Ammon's horn (tissue), 1 donor: ENCODE data around the gene CACNA1E.
A peak's percentile ranks its signal among the peaks of the same experiment; 100 is the strongest.
"Not testable (repeated sequence)": the region's sequence is repeated elsewhere in the genome, so short reads cannot be mapped to it uniquely, and the experiment has no call there.

Experiments used
- DNase-seq: peaks from one replicate; pipeline ENCODE4 v3.0.0-alpha.2; 2016; ENCODE audit warnings: low spot score

Gene CACNA1E

DNA sequence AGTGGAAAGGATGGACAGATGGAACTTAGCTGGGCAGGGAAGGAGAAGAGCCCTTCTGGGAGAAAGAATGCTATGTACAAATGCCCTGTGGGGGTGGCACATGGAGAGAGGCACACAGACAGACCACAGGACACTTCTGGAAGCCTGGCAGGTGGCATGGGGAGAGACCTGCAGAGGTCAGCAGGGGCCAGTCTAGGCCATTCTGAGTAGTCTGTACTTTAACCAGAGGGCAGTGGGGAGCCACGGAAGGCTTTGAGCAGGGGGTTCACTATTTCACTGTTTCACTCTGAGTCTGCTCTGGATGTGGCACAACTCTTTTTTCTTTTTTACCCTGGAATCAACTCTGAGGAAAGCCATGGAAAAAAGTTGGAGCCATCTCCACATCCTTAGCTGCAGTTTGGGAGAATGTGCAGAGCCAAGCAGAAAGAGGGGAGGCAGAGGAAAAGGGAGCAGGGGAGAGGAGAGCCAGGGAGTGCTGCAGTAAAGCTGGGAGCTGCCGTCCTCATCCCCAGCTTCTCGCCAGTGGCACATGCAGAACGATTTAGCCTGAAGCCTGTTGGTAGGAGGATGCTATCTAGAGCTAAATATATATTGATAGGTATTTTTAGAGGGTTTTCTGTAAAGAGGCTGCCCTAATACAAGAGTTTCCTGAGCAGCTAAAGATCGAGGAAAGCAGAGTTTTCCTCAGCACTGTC, 34.0 kb downstream of the CACNA1E start:
- DNase-seq, result no peak

DNA sequence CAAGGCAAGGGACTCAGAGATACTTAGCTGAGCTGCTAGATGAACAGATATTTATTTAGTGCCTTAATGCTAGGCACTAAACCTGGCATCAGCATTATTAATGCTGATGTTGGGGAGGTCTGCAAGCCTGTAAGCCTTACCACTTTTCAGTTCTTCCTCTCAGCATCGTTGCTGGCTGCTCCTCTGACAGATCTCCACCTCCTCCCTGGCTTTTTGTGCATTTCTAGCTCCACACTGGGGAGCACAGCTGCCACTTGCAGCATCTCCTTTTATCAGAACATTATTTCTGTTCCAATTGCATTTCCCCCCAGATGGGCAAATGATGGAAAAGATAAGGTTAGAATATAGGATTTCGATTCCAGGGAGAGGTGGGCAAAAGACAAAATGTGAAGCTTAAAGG, 34.8 kb downstream of the CACNA1E start:
- no peak for DNase-seq

DNA sequence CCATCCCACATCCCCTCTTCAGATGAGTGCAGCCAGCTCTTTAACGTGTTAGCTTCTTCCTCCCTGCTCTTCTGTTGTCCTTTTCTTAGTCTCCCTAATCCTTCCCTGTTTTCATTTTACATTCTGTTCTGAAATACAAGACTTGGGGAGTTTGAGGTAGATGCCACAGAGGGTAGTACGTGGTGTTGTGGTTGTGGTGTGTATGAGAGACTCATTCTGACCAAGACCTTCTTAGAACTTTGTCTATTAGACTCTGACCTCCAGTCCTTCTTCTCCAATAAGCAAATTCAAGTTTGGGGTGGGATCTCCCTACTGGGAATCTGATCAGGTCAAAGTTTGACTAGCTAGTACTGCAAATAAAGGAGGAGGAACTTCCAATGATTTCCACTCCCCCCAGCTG, 39.5 kb downstream of the CACNA1E start:
- no peak for DNase-seq

DNA sequence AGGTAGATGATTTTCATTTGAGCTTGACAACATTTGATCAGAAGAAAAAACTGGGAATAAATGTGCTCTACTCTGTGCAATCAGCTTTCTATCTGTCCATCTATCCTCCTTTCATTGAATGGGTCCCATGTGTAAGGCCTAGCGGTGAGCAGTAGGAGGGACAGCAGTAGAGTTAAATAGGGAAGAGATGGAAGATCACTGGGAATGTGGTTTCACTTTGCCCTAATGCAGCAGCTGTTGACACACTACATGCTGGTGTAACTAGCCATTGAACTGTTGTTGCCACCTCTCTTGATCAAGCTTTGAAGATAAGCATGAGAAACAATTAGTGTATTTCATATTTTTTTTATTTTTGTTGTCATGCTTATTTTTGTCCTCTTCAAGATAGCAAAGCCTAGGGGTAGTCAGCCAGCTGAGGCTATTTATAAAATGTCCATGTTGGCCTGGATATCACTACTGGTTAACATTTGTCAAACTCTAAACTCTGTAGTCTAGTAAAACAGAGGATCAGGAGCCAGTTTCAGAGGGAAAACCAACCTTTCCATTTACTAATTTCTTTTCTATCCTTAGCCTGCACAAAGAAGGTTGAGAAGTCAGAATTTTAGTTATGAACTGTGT, 41.9 kb downstream of the CACNA1E start:
- no peak for DNase-seq

DNA sequence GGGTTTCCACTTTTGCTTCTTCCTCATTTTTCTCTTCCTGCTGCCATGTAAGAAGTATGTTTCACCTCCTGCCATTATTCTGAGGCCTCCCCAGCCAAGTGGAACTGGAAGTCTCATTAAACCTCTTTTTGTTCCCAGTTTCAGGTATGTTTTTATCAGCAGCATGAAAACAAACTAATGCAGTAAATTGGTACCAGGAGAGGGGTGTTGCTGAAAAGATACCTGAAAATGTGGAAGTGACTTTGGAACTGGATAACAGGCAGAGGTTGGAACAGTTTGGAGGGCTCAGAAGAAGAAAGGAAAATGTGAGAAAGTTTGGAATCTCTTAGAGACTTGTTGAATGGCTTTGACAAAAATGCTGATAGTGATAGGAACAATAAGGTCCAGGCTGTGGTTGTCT, 44.9 kb downstream of the CACNA1E start:
- not testable (repeated sequence) for DNase-seq

DNA sequence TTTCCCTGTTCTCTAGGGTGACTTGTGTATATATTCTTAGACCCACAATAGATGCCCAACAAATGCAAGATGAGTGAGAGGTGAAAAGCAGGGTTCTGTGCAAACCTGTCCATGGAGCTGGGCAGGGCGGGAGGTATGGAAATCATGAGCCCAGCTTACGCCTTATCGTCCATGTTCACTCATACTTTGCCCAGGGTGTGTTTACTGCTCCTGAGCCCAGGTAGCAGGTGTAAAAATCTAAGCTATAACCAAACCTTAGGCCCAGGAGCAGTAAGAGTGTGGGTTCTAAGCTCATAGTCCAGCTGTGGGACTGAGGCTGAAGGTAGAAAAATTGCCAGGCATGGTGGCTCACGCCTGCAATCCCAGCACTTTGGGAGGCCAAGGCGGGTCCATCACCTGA, 48.1 kb downstream of the CACNA1E start:
- no peak for DNase-seq

DNA sequence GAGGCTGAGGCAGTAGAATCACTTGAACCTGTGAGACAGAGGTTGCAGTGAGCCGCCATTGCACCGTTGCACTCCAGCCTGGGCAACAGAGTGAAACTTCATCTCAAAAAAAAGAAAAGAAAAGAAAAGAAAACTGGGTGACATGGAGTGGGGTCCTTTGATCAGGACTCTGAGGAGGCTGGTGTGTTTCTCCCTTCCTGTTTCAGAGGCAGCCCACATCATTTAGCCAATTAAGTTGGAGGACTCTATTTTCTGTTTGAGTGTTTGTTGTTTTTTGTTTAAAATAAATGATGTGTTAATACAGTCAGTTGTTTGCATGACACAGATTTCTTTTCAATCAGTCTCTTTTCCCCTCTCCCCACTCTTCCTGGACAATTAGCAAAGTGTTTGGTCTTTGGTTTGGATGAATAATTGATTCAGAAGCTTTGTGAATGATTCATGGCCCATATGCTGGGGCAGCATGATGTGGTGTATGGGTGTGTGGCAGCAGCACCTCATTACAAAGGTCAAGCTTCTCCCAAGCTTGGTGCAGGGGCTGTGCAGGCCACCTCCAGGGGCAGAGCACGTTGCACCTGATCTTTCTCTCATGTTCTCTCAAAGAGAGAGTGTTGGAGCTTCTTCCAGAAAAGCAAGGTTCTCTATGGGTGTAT, 48.8 kb downstream of the CACNA1E start:
- no peak for DNase-seq

DNA sequence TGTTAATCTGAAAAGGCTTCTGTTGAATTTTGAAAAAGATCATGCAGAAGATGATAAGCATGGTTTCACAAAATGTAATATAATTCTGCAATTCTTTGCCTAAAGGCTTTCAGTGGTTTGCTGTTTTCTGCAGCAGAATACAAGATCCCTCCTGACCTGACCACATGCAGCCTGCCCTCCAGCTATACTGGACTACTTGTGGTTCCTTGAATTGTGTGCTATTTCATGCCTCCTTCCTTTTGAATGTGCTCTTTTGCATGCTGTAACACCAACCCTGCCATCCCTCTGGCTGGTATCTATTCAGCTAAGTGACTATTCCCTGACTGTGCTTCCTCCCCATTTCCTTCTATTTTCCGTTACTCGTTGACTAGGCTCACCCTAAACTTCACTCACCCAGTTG, 55.5 kb downstream of the CACNA1E start:
- DNase-seq, result no peak

DNA sequence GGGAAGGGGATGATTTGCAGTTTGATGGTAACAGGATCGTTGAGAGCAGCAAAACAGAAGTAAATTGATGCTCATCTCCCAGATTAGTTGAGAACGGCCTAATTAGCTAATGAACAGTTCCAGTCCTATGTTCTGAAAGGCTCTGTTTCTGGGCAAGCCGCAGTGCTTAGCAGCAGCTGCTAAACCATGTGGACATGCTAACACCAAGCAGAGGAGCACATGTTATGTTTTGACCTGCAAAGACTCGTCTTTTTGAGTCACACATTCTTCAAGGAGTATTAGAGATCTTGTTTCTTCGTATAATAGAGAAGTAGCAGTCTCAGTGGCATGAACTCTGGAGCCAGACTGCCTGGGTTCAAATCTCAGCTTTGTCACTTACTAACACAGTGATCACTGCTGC, 58.1 kb downstream of the CACNA1E start:
- DNase-seq, result no peak

DNA sequence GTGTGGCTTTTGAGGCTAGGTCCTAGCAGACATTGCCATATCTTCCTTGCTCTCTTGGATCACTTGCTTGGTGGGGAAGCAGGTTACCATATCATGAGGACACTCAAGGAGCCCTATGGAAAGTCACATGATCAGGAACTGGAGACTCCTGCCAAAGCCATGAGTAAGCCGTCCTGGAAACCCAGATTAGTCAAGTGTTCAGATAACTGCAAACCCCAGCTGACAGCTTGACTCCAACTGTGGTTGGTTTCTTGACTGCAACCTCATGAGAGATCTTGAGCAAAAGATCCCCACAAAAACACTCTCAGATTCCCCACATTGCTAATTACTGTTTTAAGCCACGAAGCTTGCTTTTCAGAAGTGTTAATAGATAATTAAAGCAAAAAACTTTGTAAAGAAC, 58.6 kb downstream of the CACNA1E start:
- DNase-seq, result no peak

DNA sequence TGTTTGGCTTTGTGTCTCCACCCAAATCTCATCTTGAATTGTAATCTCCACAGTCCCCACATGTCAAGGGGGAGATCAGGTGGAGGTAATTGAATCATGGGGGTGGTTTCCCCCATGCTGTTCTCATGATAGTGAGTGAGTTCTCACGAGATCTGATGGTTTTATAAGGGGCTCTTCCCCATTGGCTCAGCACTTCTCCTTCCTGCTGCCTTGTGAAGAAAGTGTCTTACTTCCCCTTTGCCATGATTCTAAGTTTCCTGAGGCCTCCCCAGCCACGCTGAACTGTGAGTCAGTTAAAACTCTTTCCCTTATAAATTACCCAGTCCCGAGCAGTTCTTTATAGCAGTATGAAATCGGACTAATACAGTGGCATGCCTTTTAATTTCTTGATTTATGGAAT, 59.1 kb downstream of the CACNA1E start:
- not testable (repeated sequence) for DNase-seq

DNA sequence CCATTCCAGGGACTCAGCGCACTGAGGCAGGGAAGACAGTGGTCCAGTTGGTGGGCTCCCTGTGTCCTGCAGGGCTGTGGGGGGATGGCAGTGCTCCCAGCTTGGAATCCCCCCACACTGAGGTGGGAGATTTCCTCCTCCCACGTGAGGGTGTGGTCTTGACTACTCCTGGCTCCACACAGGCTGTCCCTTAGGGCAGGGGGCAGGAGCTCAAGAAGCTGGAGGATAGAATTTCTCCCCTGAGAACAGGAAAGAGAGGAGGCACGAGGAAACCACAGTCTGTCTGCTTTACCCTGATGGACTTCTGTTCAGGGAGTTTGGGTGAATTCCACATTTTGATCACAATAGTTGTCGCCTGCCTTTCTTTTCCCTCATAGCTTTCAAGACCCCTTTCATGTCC, 62.1 kb downstream of the CACNA1E start:
- no peak for DNase-seq

DNA sequence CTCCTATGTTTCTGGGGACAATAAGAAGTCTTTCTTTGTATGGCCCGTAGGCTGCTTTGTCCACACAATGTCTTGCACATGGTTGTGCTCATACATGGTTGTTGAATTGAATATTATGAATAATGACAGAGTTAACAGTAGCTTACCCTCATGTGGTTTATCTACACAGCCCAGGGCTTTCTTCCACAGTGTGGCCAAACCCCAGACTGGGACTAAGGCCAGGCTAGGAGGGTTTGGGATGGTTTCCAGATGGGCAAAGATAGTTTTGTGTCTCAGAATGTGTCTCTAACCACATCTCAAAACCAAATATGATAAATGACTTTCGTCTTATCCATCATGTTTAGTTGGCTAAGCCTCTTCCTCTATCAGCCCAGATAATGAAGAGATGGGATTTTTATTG, 65.2 kb downstream of the CACNA1E start:
- DNase-seq, result no peak

DNA sequence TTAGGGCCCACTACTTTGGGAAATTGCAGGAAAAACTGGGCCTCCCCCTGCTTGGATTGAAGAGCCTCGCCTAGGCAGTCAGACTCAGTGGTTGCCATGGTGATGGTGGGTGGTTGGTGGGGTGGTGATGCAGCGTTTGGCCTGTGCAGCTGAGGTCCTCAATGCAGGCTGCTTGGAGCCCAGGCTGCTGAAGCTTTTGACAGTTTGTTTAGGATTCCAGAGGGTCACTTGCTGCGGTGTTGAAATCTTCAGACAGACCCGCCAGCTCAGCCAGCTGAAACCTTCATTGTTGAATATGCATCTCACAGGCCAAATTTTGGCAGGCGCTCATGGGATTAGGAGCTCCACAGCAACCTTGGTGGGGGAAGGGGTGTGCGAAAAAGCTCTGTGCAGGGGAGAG, 67.9 kb downstream of the CACNA1E start:
- peak; percentile 91 for DNase-seq

DNA sequence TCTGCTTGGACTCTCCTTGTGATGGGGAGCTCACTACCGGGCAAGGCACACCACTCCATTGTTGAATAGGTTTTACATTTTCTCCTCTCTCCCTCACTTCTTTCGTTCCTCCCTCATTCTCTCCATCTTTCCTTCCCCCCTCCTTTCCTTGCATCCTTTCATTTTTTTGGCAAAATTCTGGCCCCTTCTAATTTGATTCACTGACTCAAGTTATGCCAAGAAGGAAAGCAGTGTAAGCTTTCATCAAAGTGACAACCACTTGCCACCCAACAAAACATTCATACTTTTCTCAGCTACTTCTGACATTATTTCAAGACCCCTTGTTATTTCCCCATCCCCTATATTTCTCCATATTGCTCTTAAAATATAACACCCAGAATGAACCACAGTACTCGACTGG, 68.4 kb downstream of the CACNA1E start:
- DNase-seq, result no peak

DNA sequence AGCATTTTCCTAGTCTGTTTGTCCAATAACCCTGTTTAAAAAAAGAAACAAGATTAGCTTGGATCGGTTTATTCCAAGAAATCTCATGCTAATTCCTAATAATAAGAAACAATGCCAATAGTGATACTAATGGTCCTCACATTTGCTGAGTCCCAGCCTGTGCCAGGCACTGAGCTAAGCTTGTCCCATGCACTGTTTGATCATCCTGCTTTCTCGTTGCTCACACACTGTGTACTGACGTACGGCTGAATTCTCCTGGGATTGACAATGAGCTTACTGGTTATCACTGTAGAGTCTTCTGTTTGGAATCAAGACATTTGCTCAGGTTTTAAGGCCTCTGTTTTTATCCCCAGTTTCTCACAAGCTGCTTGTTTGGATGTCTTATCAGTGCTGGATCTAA, 71.1 kb downstream of the CACNA1E start:
- no peak for DNase-seq

DNA sequence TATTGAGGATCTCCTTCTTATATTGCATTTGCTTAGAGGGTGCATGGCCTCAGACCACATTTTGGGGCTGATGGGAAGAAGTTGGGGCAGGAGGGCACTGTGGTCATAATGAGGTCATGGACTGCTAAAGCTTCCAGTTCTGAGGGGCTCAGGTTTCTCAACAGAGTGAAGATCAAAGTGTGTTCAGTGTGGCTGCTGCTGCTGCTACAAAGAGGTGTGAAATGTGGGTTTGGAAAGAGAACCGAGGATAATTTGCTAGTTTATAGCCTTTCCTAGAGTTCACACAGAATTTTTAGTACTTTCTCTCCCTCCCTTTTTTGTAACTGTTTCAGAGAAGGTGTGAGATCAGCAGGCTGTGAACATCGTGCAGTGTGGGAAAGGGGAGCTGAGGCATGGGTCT, 73.3 kb downstream of the CACNA1E start:
- no peak for DNase-seq

DNA sequence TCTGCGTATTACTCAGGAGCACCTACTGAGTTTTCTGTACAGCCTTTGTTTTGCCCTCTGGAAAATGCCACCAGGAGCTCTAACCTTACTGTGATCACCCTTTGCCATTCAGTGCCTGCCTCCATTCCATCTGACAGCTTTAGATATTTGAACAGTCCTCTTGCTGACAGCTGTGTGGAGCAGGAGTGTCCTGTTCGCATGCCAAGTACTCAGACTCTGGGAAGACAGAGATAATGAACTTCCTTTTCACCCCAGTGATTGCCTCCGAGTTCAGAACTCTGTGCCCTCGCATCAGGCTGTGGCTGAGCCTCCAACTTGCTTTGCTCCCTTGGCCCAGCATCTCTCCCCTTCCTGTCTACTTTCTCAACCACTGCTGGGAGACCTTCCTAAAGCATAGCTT, 74.0 kb downstream of the CACNA1E start:
- no peak for DNase-seq

DNA sequence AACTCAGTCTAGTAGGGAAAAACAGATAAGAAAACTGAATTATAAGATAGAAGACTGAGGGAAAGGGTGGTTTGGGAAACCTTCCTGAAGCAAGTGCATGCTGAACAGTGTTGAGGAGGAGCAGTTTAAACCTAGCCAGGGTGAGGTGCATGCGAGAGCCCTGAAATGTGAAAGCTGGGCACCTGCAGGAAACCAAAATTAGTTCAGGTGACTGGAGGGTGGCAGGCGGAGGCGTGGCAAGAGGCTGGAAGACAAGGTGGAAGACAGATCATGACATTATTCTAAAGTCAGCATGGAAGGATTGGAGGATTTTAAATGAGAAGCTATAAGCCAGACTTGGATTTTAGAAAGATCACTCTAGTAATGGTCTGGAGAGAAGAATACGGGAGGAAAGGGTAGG, 75.1 kb downstream of the CACNA1E start:
- no peak for DNase-seq

DNA sequence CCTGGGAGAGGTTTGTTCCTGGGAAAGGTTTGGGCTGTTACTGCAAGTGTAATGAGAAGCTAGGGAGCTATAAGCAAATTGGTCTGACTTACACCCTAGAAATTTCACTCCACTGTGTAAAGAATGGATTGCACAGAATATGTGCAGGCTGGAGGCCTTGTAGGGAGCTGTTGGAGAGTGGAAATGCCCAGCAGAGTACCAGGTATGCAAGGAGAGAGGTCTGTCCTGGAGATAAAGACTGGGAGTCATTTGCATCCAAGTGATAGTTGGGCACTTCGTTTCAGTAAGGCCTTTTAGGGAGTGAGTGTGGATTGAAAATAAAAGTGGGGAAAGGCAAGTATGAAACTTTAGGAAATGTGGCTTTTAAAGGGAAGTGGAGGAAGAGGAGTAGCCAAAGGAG, 75.8 kb downstream of the CACNA1E start:
- no peak for DNase-seq

DNA sequence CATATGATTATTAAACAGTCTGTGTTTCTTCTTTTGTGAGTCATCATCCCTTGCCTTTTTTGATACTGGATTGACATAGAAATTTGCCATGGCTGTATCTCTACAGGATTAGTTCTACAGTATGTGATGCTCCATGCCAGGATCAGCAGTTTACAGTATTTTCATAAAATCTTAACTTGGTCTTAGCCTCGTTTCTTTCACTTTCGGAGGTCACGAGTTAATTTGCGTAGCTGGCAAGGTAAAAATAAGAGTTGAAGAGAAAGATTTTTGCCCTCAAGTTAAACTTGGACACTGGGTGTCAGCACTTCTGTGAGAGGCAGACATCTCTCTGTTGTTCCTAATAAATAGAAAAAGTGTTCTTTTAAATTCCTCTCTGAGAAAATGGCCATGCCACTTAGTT, 79.1 kb downstream of the CACNA1E start:
- DNase-seq, result no peak

DNA sequence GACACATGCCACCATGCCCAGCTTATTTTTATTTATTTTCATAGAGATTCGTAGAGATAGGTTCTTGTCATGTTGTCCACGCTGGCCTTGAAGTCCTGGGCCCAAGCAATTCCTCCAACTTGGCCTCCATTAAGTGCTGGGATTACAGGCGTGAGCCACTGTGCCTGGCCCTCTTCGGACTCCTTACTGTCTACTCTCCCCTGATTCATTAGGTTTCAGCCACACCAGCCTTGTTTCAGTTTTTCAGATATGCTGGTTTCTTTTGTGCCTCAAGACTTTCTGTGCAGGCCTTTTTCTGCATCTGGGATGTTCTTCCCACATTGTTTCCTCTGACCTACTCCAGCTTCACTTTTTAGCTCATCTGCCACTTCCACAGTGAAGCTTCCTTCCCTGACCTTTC, 85.4 kb downstream of the CACNA1E start:
- DNase-seq, result no peak

DNA sequence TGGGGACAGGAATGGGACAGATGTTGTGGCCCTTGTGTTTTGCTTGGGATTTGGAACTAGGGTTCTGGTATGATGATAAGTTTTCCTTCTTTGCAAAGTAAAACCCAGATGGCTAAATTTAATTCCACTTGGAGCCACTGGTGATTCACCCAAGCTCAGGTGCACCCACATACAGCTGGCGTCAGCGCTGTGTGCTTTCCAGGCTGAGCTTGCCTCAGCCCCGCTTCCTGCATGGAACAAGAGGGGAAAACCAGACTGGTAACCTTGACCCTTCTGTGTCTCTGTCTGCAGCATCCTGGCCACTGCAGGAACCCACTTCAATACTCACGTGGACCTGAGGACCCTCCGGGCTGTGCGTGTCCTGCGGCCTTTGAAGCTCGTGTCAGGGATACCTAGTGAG, 94.2 kb downstream of the CACNA1E start:
- peak; percentile 28 for DNase-seq

DNA sequence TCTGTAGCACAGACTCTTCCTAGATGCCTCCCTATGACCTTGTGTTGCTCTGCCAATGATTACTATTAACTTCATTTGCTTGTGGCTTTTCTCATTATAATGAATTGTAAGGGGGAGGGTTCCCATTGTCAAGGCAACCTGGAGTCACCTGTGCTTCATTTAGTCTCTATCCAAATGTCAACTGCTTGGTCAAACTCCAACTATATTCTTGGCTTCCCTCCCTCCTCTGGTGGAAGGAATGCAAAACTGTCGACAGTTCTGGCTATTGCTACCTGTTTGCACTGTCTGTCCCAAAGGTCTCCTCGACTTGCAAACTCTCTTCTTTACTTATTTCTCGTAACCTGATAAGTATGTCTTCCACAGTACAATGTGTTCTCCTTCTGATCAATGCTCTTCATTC, 100.3 kb downstream of the CACNA1E start:
- no peak for DNase-seq
